HG02840 (cell line): ENCODE data around the gene SESTD1.

Experiments used
- ATAC-seq: cut with Tn5 transposase; IDR thresholded peaks from one replicate; pipeline ENCODE4 v1.9.1; 2021; ENCODE audit warnings: mild to moderate bottlenecking, moderate library complexity, moderate number of reproducible peaks; ENCODE audit not compliant: unreplicated experiment, low FRiP score

Gene SESTD1

GRCh38 chr2:179195141-179195540 lies 69.5 kb downstream of the SESTD1 start:
- ATAC-seq = no peak

GRCh38 chr2:179193759-179194394 lies 70.8 kb downstream of the SESTD1 start:
- ATAC-seq = no peak

DNA sequence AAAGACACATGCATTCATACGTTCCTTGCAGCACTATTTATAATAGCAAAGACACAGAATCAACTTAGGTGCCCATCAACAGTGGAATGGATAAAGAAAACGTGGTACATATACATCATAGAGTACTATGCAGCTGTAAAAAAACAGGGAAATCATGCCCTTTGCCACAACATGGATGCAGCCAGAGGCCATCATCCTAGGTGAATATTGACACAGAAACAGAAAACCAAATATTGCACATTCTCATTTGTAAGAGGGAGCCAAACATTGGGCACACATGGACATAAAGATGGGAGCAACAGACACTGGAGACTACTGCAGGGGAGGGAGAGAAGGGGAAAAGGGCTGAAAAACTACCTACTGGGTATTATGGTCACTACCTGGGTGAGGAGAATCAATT lies 73.5 kb downstream of the SESTD1 start:
- no peak for ATAC-seq

GRCh38 chr2:179186126-179186525 lies 78.5 kb downstream of the SESTD1 start:
- no peak for ATAC-seq

DNA sequence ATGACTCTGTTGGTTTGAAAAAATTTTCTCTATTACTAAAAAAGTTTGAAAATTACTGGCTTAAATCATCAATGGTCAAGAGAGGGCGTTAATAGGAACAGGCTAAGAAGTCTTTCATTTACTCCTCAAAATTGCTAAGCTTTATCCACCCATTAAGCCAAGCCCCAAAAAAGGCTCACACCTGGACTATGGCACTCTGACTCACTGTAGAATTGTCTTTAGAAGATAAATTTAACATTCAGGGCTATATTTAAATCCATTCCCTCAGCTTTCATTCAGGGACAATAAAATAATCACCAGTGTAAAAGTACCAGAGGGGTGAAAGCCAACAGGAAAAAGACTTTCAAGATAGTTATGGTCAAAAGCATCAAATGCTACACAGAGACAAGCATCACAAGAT lies 80.0 kb downstream of the SESTD1 start:
- no peak for ATAC-seq

- no peak for ATAC-seq
Observed at GRCh38 chr2:179181002-179181401, 83.6 kb downstream of the SESTD1 start.

- no peak for ATAC-seq
Observed at GRCh38 chr2:179180242-179180641, 84.4 kb downstream of the SESTD1 start.

DNA sequence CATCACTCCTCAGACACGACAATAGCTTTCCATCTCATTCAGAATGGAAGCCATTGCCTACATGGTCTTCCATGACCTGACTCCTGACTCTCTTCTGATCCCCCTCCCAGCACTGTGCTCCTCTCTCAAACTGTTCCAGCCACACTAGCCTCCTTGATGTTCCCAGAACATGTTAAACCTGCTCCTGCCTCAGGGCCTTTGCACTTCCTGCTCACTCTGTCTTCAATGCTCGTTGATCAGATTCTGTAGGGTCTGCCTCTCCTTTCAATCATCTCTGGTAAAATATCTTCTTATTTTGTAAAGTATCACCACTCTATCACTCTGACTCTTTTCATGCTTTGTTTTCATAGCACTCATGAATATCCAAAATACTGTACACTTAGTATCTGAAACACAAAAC lies 84.9 kb downstream of the SESTD1 start:
- ATAC-seq = no peak

DNA sequence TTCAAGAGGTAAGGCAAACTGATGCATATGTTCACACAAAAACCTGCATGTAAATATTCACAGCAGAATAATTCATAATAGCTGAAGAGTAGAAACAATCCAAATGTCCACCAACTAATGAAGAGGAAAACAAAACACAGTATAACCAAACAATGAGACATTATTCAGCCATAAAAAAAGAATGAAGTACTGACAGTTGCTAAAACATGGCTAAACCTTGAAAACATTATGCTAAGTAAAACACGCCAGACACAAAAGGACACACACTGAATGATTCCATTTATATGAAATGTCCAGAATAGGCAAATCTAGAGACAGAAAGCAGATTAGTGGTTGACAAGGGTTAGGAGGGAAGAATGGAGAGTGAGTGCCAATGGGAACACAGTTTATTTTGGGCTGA lies 86.9 kb downstream of the SESTD1 start:
- no peak for ATAC-seq

- no peak for ATAC-seq
Observed at GRCh38 chr2:179174240-179174639, 90.4 kb downstream of the SESTD1 start.

DNA sequence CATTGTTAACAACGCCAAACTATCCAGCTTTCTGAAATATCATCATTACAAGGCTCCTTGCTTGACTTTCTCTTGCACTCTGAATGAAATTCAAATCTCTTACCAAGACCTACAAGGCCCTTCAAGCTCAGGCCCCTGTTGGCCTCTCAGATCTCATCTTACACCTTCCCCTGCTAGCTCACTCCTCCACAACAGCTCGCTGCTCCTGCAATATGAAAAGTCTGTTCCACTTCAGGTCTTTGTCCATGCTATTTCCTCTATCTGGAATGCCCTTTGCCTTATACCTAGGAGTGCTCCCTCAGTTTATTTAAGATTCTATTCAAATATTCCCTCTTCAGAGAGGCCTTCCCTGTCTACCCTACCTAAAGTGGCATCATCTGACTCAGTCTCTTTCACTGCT lies 91.7 kb downstream of the SESTD1 start:
- ATAC-seq = no peak

GRCh38 chr2:179171371-179171770 lies 93.3 kb downstream of the SESTD1 start:
- no peak for ATAC-seq

- no peak for ATAC-seq
Observed at GRCh38 chr2:179170901-179171300, 93.7 kb downstream of the SESTD1 start.

DNA sequence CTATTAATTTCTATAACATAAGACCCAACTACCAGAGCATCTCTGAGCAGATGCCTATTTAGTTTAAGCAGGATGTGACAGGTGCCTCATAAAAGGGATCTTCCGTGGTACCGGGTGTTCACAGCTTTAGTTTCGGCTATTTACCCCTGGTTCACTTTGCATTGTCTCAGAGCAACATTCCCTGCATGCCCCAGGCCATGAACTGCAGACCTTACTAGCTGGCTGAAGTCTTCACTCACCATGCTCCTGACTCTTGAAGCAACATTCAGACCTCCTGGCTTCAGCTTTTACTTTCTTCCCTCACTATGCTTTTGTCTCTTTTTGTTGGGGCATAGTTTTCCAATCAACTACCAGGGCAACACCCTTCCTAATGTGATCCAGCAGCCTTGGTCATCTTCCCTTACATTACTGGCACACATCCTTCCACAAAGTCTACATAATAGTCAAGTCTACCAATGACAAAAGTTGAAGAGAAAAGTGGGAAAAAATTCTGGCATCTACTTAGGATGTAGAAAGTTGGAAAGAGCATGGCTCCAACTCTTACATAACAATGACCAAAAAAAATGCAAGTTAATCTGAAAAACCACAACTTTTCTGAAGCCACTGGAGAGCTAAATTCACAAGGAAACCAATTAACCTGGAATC lies 99.2 kb downstream of the SESTD1 start:
- no peak for ATAC-seq

DNA sequence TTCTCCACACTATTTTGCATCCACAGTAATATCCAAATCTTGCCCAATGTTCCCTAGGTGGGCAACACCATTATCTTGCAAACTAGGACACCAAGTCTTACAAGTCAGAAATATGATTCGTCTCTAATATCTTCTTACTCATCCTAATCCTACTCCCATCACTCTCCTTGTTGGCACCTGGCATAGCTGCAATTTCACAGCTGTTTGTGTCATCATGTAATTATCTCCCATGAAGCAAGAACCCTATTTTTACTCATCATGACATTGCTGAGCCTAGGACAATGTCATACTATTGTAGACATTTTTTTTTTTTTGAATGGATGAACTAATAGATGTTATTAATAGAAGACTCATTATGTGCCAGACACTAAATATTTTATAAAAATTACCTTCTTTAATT lies 123.4 kb downstream of the SESTD1 start:
- ATAC-seq = no peak

DNA sequence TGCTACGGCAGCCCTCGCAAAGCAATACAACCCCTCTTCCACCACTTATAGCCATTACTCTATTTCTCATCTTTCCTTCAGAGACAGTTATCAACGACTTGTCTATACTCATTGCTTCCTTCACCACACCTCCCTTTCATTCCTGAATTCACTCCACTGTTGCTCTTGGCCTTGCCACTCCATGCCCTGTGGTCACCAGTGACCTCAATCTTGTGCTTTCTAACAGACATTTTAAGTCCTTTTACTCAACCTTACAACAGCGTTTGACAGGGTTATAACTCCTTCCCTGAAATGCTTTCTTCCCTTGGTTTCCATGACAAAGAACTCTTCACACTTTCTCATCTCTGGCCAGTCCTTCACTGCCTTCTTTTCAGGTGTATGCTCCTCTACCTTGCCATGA lies 124.1 kb downstream of the SESTD1 start:
- no peak for ATAC-seq

GRCh38 chr2:179139506-179139905 lies 125.1 kb downstream of the SESTD1 start:
- ATAC-seq = no peak

GRCh38 chr2:179137200-179137759 lies 127.4 kb downstream of the SESTD1 start:
- no peak for ATAC-seq

DNA sequence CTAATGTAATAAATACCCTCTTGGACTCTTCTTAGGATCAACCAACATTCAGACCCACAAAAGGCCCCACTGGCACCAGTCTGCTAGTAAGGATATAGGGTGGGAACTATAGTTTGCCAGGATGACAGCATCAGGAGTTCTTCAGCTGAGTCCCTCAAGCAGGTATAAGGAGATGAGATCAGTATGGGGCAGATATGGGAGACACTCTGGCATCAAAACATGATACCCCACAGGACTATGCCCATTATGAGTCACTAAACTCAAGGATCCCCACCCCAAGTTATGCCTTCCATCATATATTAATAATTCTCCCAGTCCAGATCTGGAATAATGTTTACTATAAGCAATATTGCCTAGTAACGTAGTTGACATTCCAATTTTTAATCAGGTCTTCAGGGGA lies 131.6 kb downstream of the SESTD1 start:
- ATAC-seq = no peak

GRCh38 chr2:179132076-179132475 lies 132.6 kb downstream of the SESTD1 start:
- ATAC-seq = no peak

DNA sequence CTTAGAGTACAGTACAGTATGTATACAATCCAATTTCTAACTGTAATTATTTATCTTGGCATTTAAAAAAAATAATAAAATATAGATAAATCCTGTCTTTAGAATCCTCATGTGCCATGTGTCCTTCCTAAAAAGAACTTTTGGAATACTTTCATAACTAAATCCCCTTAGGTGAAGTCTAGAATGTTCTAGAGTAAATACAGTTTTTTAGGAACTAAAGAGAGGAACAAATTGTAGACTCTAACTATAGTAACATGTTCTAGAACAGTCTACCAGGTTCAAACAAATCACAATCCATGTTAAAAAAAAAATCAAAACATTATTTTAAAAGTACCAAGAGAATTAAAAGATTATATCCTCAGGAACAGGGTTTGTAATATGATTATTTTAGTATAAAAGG lies 134.1 kb downstream of the SESTD1 start:
- no peak for ATAC-seq

DNA sequence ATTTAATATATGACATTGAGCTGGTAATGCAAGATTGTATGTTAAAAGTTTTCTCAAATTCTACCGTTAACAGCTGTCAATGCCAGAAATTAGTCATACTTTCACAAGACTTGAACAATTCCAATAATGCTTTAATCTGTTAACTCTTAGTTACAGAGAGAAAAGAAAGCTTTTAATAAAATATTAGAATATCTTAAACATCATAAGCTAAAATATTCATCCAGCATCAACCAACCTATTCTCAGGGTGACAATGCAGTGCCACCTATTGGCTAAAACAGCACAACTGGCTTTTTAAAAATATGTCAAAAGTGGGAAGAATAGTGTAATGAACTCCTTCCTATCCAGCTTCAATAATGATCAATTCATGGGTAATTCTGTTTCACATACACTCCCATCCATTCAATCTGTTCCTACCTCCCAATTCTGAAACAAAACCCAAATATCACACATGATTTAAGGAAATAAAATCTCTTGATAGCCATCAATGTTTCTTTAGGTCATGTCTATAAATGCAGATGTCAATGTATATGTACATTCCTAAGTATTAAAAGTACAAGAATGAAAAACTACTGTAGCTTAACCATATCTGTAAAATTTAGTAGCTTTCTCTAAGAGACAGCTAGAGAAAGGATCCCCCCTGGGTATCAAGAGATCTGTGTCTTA lies 134.9 kb downstream of the SESTD1 start:
- no peak for ATAC-seq
